Coronary artery (tissue), 2 donors: ENCODE measurements around the gene OCA2.

ENCODE experiments used
- DNase-seq: peaks from one replicate; pipeline ENCODE4 v3.0.0-alpha.2; 2017; ENCODE audit warnings: low spot score
- H3K27ac ChIP-seq, 2 donors: fragments of 200-600 bp; sonication (generic); one replicate each; pipeline ENCODE4 v1.5.1; 2016 to 2019
- H3K4me3 ChIP-seq: fragments of 200-600 bp; sonication (generic); 2 replicates; pipeline ENCODE4 v1.5.1; 2016; ENCODE audit warnings: mild to moderate bottlenecking, moderate library complexity
- TF ChIP-seq, protein P1 (sequence below): fragments of 200-600 bp; sonication (generic); IDR thresholded peaks from one replicate; pipeline ENCODE4 v1.5.1; 2019; ENCODE audit warnings: antibody characterized with exemption

The OCA2 gene

DNA sequence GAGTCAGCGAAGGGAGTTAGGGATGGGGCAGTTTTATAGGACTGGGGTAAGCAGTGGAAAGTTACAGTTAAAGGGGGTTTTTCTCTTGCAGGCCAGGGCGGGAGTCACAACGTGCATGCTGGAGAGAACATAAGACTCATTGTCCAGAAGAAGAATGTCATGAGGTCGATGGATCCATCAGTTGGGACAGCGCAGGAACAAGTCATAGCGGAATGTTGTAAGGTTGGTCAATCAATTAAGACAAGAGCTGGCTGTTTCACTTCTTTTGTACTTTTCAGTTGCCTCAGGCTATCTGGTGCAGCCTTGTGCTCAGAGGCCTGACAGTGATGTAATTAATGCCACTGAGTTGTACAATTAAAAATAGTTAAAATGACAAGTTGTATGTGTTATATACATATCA lies 165.6 kb downstream of the OCA2 start:
- no peak for DNase-seq
- H3K27ac ChIP-seq: no peak overlapping the region
- H3K4me3 ChIP-seq: no peak overlapping the region
- TF ChIP-seq, protein P1, sequence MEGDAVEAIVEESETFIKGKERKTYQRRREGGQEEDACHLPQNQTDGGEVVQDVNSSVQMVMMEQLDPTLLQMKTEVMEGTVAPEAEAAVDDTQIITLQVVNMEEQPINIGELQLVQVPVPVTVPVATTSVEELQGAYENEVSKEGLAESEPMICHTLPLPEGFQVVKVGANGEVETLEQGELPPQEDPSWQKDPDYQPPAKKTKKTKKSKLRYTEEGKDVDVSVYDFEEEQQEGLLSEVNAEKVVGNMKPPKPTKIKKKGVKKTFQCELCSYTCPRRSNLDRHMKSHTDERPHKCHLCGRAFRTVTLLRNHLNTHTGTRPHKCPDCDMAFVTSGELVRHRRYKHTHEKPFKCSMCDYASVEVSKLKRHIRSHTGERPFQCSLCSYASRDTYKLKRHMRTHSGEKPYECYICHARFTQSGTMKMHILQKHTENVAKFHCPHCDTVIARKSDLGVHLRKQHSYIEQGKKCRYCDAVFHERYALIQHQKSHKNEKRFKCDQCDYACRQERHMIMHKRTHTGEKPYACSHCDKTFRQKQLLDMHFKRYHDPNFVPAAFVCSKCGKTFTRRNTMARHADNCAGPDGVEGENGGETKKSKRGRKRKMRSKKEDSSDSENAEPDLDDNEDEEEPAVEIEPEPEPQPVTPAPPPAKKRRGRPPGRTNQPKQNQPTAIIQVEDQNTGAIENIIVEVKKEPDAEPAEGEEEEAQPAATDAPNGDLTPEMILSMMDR: no peak

DNA sequence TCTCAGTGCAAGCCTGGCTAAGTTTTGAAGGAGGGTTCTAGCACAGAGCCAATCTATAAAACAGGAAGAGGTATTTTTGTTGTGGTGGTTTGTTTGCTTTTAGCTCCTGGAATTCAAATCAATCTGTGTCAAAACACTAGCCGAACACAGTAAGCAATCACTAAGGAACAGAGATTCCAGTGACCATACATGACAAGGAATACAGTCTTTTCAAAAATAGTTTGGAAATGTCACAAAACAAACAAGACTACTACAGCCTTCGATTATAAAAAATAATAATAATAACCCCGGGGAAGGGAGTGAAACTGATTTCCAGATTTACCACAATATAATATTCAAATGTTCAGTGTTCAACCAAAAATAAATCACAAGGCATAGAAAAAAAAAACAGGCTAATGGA lies 166.5 kb downstream of the OCA2 start:
- TF ChIP-seq, protein P1: no peak
- no peak overlapping the region for H3K4me3 ChIP-seq
- H3K27ac ChIP-seq: no peak overlapping the region
- DNase-seq: no peak

DNA sequence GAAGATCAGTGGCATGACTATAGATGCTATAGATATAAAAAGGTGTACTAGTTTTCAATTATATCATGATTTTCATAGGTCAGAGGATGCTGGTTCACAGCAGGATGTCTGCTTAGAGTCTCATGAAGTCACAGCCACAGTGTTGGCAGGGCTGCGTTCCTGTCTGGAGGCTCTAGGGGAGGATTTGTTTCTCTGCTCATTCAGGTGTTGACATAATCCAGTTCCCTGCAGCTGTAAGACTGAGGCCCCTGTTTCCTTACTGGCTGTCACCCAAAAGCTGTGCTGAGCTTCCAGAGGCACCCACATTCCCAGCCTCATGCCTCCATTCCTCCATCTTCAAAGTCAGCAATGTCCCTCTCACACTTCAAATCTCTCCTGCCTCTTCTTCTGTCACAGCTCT lies 170.7 kb downstream of the OCA2 start:
- no peak for DNase-seq
- TF ChIP-seq, protein P1: no peak
- Histone ChIP-seq H3K4me3 (no peak overlapping the region), H3K27ac (no peak overlapping the region)

DNA sequence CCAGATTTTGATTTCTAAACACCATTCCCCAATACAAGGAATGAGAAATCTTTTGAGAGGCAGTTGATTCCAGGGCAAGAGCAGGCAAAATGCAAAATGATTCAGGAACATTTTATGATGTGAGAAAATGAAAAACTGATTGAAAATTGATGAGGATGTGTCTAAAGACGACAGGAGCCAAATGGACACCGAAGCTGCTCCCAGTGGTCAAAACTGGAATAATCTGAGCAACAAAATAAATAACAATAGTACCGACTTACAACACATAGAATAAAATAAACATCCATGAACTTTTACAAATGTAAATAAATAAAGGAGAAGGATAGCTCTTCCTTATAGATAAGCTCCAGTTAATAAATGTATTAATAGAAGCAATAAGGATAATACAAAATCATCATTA lies 186.8 kb downstream of the OCA2 start:
- no peak overlapping the region for H3K27ac ChIP-seq
- TF ChIP-seq, protein P1: no peak

DNA sequence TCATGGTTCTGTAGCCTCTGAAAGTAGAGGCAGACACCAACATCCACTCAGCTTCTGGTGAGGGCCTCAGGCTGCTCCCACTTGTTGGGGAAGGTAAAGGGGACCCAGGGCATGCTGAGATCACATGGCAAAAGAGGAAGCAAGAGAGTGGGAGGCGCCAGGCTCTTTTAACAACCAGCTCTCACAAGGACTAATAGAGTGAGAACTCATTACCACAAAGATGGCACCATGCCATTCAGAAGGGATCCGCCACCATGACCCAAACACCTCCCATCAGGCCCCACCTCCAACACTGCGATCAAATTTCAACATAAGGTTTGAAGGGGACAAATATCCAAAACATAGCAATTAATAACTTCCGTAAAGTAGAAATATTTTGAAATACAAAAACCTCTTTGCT lies 192.3 kb downstream of the OCA2 start:
- no peak overlapping the region for H3K27ac ChIP-seq
- TF ChIP-seq, protein P1: no peak
- H3K4me3 ChIP-seq: no peak overlapping the region
- no peak for DNase-seq

More for the DNA sequence above, 186.8 kb downstream of the OCA2 start:
- H3K4me3 ChIP-seq: no peak overlapping the region
- no peak for DNase-seq

DNA sequence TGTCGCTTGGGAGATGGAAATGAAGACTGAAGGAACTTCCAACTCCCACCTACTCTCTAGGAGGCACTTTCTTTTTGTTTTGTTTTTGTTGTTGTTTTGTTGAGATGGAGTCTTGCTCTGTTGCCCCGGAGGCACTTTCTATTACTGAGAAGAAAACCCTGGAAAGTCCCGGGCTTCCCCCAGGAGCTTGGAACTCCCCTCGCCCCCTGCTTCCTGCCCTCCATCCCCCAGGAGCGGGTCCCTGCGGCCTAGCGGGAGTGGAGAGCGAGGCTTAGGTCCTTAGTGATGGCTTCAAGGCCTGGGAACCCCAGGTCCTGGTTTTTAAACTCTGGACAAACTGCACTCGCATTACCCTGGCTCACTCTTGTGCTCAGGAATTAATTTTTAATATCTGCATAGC lies 195.7 kb downstream of the OCA2 start:
- no peak overlapping the region for H3K27ac ChIP-seq
- DNase-seq: no peak
- H3K4me3 ChIP-seq: no peak overlapping the region
- TF ChIP-seq, protein P1: no peak

DNA sequence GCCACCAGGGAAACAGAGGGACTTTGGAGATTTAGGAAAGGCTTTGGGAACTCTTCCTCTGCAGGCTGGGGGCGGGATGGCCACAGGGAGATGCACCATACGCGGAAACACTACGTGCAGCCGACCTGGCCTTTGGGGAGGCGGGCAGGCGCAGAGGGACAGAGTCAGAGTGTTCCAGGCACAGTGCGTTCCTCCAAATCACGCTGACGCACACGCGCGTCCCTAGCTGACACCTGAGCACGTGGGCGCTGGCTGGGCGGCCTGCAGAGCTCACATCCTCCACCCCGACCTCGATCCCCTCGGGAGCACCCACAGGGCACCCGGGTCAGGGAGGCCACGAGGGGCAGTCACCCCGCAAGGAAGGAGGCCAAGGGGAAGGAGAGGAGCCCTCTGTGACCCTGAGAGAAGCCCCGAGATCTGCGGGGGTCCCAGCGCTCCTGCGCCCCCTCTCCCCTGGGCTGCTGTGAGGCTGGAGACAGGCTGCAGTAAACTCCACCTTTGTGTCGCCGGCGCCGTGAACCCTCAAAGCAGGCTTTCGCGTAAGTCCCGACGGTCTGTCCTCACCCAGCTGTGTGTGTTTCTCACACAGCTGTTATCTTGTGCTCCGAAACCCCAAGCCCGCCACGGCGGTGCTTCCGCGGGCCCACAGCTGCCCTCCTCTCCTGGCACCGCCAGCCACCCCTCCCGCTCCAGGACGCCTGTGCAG lies 196.3 kb downstream of the OCA2 start:
- TF ChIP-seq, protein P1: no peak
- no peak overlapping the region for H3K4me3 ChIP-seq
- H3K27ac ChIP-seq: no peak overlapping the region
- DNase-seq: no peak
